ENCODE data around the gene CAMSAP2. TPM values are rescaled to one million over a fixed set of nuclear protein-coding genes. Genes with fewer than 3 reads are reported as not detected.
A peak's percentile ranks its signal among the peaks of the same experiment; 100 is the strongest.

The CAMSAP2 gene
- total RNA-seq, 1 experiment from 2014 or later: 23.4 TPM

- peaks cover 13% of the 10 kb centered on the region for H3K36me3 ChIP-seq (ENCODE audit: control insufficient read depth, insufficient read depth, low read length)
- peak overlapping the region; percentile 73 for H3K4me3 ChIP-seq (ENCODE audit: low read depth, low read length)
- DNase-seq: peak in 1 of 2 experiments; percentile 82
- ChIA-PET POLR2A (interaction anchor here (0.5 to 2.3 kb wide), 13 partner anchors 8 to 1029 kb away, joined by 3 to 17 read pairs (median 4); partner anchors contain the start of genes DDX59 and KIF21B), CTCF (interaction anchor here (0.8 to 1.9 kb wide), 5 partner anchors 12 to 274 kb away, joined by 3 to 13 read pairs (median 4); no protein-coding TSS in a partner anchor)
- peaks cover 38% of the 10 kb centered on the region for H3K4me1 ChIP-seq
- H3K9me3 ChIP-seq: no peaks in the 10 kb centered on the region
- Mint-ChIP-seq H3K9me3 (ENCODE audit: unreplicated experiment) (no peaks in the 10 kb centered on the region), H3K27ac (ENCODE audit: unreplicated experiment) (peak overlapping the region; percentile 94), H3K4me1 (ENCODE audit: low read depth, unreplicated experiment) (peaks cover 31% of the 10 kb centered on the region), H3K4me3 (ENCODE audit: unreplicated experiment) (peak overlapping the region; percentile 97), H3K36me3 (ENCODE audit: insufficient read depth, unreplicated experiment) (peaks cover 83% of the 10 kb centered on the region), H3K27me3 (ENCODE audit: insufficient read depth, unreplicated experiment) (no peaks in the 10 kb centered on the region)
- intact Hi-C loops (cut with micrococcal nuclease; ENCODE audit: unreplicated experiment): no loop called here
- no peak for TF ChIP-seq CTCF (IDR thresholded peaks at IDR 0.05; ENCODE audit: insufficient read depth in 1 of 2, low read depth in 1 of 2, low read length in 1 of 2, severe bottlenecking in 1 of 2, unreplicated experiment in 1 of 2)
- H3K27me3 ChIP-seq (replicated peaks; ENCODE audit: control insufficient read depth, insufficient read depth, low read length): no peaks in the 10 kb centered on the region
- BruUV-seq (replicated peaks): no TSS peak
Observed at GRCh38 chr1:200895801-200896530, 157.3 kb downstream of the CAMSAP2 start.

- peak overlapping the region; percentile 94 for H3K27ac Mint-ChIP-seq (ENCODE audit: unreplicated experiment)
- TF ChIP-seq CTCF (IDR thresholded peaks at IDR 0.05; ENCODE audit: insufficient read depth in 1 of 2, low read depth in 1 of 2, low read length in 1 of 2, severe bottlenecking in 1 of 2, unreplicated experiment in 1 of 2): no peak
- no TSS peak for BruUV-seq (replicated peaks)
- H3K9me3 ChIP-seq: no peaks in the 10 kb centered on the region
- H3K4me1 Mint-ChIP-seq (ENCODE audit: low read depth, unreplicated experiment): peaks cover 38% of the 10 kb centered on the region
- peaks cover 38% of the 10 kb centered on the region for H3K4me1 ChIP-seq
- ChIA-PET POLR2A (interaction anchor here (0.6 to 2.3 kb wide), 11 partner anchors 8 to 1028 kb away, joined by 3 to 17 read pairs (median 4); partner anchors contain the start of gene DDX59), CTCF (interaction anchor here (0.6 to 1.9 kb wide), 6 partner anchors 11 to 274 kb away, joined by 3 to 13 read pairs (median 4); no protein-coding TSS in a partner anchor)
- H3K36me3 Mint-ChIP-seq (ENCODE audit: insufficient read depth, unreplicated experiment): peaks cover 83% of the 10 kb centered on the region
- H3K9me3 Mint-ChIP-seq (ENCODE audit: unreplicated experiment): no peaks in the 10 kb centered on the region
- peak; percentile 97 to 98 for DNase-seq
- intact Hi-C loops (cut with micrococcal nuclease; ENCODE audit: unreplicated experiment): loop anchor here (1.0 kb wide), 1 partner anchor 11 kb away; no protein-coding TSS in a partner anchor
- H3K27me3 Mint-ChIP-seq (ENCODE audit: insufficient read depth, unreplicated experiment): no peaks in the 10 kb centered on the region
- peak overlapping the region; percentile 97 for H3K4me3 Mint-ChIP-seq (ENCODE audit: unreplicated experiment)
- no peaks in the 10 kb centered on the region for H3K27me3 ChIP-seq (replicated peaks; ENCODE audit: control insufficient read depth, insufficient read depth, low read length)
- peak overlapping the region; percentile 73 for H3K4me3 ChIP-seq (ENCODE audit: low read depth, low read length)
- peaks cover 17% of the 10 kb centered on the region for H3K36me3 ChIP-seq (ENCODE audit: control insufficient read depth, insufficient read depth, low read length)
Observed at GRCh38 chr1:200896531-200897196, 158.0 kb downstream of the CAMSAP2 start.

GRCh38 chr1:200897259-200897658 lies 158.6 kb downstream of the CAMSAP2 start:
- Mint-ChIP-seq H3K4me1 (ENCODE audit: low read depth, unreplicated experiment) (peaks cover 43% of the 10 kb centered on the region), H3K36me3 (ENCODE audit: insufficient read depth, unreplicated experiment) (peaks cover 87% of the 10 kb centered on the region), H3K27ac (ENCODE audit: unreplicated experiment) (peak overlapping the region; percentile 94), H3K4me3 (ENCODE audit: unreplicated experiment) (peak overlapping the region; percentile 97), H3K9me3 (ENCODE audit: unreplicated experiment) (no peaks in the 10 kb centered on the region), H3K27me3 (ENCODE audit: insufficient read depth, unreplicated experiment) (no peaks in the 10 kb centered on the region)
- Histone ChIP-seq H3K27me3 (replicated peaks; ENCODE audit: control insufficient read depth, insufficient read depth, low read length) (no peaks in the 10 kb centered on the region), H3K9me3 (no peaks in the 10 kb centered on the region), H3K4me1 (peaks cover 38% of the 10 kb centered on the region), H3K4me3 (ENCODE audit: low read depth, low read length) (peak overlapping the region; percentile 27), H3K36me3 (ENCODE audit: control insufficient read depth, insufficient read depth, low read length) (peaks cover 18% of the 10 kb centered on the region)
- no peak for TF ChIP-seq CTCF (IDR thresholded peaks at IDR 0.05; ENCODE audit: insufficient read depth in 1 of 2, low read depth in 1 of 2, low read length in 1 of 2, severe bottlenecking in 1 of 2, unreplicated experiment in 1 of 2)
- intact Hi-C loops (cut with micrococcal nuclease; ENCODE audit: unreplicated experiment): loop anchor here (1.0 kb wide), 1 partner anchor 10 kb away; no protein-coding TSS in a partner anchor
- no TSS peak for BruUV-seq (replicated peaks)
- DNase-seq: no peak
- ChIA-PET CTCF (interaction anchor here (0.6 to 1.9 kb wide), 4 partner anchors 29 to 275 kb away, joined by 3 to 13 read pairs (median 6); no protein-coding TSS in a partner anchor), POLR2A (interaction anchor here (0.6 to 2.3 kb wide), 7 partner anchors 8 to 227 kb away, joined by 3 to 17 read pairs (median 5); partner anchors contain the start of gene DDX59)
